DMS114 treated with DMSO at 0.1 percent for 48 hours (cell line): ENCODE measurements around the gene RBFOX2.
"Not testable (repeated sequence)": the region's sequence is repeated elsewhere in the genome, so short reads cannot be mapped to it uniquely, and the experiment has no call there.

Experiments
- DNase-seq: peaks from one replicate; lab custom pipeline; 2025; ENCODE audit not compliant: unreplicated experiment; lab: John Stamatoyannopoulos, UW

Gene RBFOX2

GRCh38 chr22:35742342-35743100, 286.1 kb downstream of the RBFOX2 start:
- DNase-seq, result no peak

DNA sequence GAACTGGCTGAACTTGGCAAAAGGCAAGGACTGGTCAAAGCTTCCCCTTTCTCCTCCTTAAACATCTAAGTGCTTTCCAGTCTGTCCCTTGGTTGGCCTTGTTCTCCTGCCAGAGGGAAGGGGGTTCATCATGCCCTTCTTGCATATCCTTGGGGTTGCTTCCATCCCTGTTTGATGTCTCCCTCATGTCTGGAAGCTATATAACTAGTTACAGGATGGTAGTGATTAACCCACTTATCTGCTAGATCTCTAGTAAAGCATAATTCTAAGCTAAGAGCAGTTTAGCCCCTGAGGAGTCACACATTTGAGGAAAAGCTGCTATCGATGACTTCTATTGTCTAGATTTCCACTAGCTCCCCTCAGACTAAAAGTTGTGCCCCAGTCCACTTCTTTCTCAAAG, 288.0 kb downstream of the RBFOX2 start:
- DNase-seq, result no peak

GRCh38 chr22:35739931-35740380, 288.7 kb downstream of the RBFOX2 start:
- DNase-seq, result no peak

- no peak for DNase-seq
Observed at GRCh38 chr22:35739076-35739930, 289.3 kb downstream of the RBFOX2 start.

DNA sequence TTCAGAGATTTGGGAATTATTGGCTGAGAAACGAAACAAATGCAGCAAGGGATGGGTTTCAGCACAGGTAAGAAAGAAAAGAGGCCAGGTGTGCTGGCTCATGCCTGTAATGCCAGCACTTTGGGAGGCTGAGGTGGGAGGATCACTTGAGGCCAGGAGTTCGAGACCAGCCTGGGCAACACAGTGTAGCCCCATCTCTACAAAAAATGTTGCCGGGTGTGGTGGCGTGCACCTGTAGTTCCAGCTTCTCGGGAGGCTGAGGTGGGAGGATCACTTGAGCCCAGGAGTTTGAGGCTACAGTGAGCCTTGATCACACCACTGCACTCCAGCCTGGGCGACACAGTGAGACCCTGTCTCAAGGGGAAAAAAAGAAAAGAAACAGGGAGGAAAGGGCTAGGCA, 290.7 kb downstream of the RBFOX2 start:
- DNase-seq, result not testable (repeated sequence)

GRCh38 chr22:35736701-35737100, 291.9 kb downstream of the RBFOX2 start:
- DNase-seq, result no peak

DNA sequence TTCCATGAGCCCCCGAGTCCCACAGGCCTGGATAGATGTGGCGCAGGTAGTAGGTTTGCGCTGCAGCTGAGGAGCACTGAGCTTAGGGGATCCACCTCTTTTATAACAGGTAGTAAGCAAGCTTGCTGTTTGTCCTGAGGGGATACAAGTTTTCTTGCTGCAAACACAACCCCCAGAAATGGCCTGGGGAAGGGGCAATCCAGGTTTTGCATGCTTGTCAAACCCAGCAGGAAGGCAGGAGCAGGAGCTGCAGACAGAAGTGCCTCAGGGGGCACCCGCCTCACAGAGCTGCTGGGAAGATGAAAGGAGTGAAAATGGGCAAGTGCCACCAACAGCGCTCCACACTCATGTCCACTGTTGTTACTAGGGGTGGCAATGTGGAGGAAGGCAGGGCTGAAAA, 292.5 kb downstream of the RBFOX2 start:
- DNase-seq, result no peak

DNA sequence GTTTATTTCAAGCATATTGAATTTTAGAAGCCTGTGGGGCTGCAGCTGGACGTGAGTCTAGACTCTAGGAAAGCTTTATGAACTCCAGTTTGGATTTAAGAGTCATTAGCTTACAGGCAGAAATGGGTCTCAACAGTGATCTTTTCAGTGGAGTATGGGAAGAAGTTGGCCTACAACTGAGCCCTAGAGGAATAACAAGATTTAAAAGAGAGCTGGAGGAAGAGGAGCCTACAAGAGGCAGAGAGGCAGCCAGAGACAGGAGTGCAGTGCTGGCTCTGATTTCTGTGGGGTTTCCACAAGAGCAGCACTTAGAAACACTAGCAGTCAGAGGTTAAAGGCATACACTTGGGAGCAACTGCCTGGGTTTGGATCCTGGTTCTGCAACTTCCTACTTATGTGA, 293.1 kb downstream of the RBFOX2 start:
- no peak for DNase-seq

DNA sequence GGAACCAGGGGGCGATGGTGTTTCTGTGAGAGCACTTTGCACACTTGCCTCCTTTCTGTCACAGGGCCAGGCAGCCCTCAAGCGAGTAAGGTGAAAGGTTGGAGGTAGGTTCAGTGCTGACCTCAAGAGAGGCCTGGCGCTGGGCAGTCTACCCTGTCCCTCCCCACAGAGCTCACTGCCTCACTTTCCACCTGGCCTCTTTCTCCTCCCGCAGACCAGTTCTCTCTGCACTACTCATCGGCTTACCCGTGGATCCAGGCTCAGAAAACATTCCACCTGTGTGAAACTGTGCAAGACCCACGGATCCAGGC, 294.2 kb downstream of the RBFOX2 start:
- DNase-seq, result no peak

- DNase-seq, result no peak
Observed at GRCh38 chr22:35733791-35734516, 294.7 kb downstream of the RBFOX2 start.

DNA sequence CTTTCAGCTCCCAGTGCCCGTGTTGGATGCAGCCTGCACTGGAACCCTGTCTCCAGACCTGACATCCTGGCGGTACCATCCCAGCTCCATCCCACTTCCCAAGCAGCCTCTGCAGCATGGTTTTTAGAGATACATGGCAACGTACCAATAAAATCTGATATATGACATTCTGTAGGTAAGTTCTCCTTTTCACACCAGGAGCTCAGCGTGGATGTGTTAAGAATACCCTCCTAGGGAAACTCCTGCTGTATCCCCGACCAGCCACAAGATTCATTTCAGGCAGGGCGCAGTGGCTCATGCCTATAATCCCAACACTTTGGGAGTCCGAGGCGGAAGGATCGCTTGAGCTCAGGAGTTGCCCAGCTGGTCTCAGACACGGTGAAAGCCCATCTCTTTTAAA, 295.6 kb downstream of the RBFOX2 start:
- DNase-seq, result no peak

DNA sequence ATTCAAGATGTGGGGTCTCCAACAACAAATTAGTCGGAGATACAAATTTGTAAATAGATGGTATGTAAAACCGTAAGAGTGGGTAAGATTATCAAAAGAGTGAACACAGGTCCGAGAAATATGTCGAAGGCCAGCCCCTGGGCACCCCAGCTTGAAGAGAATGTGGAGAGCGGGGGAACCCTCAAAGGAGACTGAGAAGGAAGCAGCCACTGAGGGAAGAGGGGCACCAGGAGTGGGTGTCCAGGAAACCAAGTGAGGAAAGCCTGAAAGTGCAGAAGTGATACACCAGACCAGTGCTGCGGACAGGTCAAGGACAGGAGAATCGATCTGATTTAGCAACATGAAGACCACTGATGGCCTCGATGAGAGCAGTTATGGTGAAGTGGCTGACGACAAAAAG, 296.5 kb downstream of the RBFOX2 start:
- DNase-seq, result no peak

- no peak for DNase-seq
Observed at GRCh38 chr22:35731321-35731720, 297.3 kb downstream of the RBFOX2 start.

GRCh38 chr22:35729309-35729698, 299.3 kb downstream of the RBFOX2 start:
- no peak for DNase-seq

GRCh38 chr22:35728639-35729308, 299.9 kb downstream of the RBFOX2 start:
- DNase-seq, result no peak

DNA sequence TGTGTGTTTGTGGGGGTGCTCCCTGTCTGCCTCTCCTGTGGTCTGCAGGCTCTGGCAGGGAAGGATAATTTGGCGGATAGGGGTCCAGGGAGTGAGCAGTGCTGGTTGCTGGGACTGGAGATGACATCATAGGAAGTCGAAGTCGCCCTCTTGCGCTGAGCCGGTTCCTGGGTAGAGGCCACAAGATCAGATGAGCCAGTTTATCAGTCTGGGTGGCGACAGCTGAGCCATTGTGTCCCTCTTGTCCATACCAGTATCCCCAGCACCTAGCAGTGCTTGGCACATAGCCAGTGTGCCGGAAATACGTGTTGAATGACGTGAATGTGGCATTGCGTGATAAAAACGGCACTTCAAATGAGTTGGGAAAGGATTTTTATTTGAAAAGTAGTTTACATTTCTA, 301.2 kb downstream of the RBFOX2 start:
- DNase-seq, result no peak

DNA sequence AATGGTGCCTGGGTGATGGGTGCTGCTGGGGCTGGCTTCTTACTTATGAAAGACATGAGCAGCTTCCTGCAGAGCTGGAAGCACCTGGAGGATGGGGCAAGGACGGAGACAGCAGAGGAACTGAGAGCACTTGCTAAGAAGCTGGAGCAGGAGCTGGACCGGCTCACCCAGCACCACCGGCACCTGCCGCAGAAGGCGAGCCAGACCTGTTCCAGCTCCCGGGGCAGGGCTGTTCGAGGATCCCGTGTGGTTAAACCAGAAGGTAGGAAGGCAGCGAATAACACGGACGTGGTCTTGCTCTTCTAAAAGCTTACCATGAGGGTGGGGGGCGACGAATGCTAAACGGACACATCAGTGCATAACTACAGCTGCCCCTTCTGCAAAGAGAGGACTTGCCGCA, 301.7 kb downstream of the RBFOX2 start:
- no peak for DNase-seq

DNA sequence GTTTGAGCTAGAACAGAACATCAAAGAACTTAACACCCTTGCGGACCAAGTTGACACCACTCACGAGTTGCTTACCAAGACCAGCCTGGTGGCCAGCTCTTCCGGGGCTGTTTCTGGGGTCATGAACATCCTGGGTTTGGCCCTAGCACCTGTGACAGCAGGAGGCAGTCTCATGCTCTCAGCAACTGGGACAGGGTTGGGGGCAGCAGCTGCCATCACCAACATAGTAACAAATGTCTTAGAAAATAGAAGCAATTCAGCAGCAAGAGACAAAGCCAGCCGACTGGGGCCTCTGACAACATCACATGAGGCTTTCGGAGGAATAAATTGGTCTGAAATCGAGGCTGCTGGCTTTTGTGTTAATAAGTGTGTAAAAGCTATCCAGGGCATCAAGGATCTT, 302.2 kb downstream of the RBFOX2 start:
- no peak for DNase-seq

GRCh38 chr22:35725521-35725920, 303.1 kb downstream of the RBFOX2 start:
- DNase-seq, result no peak

DNA sequence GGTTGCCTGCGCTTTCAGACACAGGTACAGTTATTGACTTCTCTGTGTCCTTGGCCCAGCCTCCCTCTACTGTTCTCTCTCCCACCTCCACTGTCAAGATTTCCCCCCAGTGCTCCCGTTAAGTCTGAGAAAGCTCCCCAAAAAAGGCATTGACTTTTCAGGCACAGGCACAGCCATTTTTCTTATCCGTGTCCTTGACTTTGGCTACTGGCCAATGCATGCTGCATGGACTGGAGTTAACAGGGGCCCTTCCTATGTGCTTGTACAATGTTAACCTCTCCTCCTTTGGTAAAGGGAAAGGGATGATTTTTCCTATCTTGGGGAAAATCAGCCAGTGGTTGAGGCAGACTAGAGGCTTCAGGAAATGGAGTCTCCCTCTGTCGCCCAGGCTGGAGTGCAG, 306.7 kb downstream of the RBFOX2 start:
- no peak for DNase-seq

DNA sequence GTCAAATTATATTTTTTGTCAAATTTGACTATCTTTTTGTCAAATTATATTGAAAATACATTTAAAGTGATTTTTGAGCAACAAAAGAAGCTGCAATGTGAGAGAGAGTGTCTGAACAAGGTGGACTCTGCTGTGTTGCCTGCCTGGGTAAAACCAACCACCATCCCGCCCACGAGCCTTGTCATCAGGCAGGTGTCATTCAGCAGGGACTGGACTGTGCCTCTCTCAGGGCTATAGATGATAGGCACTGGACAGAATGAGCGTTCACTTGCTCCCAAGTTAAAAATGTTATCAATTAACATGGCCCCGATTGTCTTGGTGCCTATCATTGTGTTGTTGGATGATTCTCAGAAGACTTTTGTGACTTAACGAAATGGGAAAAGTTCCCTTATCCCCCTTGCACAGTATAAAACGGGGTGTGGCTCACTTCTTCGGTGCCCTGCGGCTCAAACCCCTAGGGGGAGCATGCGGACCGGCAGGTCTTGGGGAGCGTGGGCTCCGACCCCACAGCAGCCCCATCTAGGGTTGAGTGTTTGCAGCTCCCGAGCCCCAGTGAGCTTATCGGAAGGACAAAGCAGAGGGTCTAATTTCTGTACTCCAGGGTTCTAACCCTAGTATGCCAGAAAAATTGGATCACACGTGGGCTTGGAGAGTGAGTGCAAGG, 309.3 kb downstream of the RBFOX2 start:
- no peak for DNase-seq
